Fibroblast of skin of left biceps (primary cell): ENCODE measurements around the gene PCYT1B.

Experiments
- DNase-seq, 2 experiments: peaks; one replicate each; pipeline ENCODE4 v3.0.0-alpha.2; 2013; ENCODE audit warnings: low read depth in 2 of 2

PCYT1B gene

DNA sequence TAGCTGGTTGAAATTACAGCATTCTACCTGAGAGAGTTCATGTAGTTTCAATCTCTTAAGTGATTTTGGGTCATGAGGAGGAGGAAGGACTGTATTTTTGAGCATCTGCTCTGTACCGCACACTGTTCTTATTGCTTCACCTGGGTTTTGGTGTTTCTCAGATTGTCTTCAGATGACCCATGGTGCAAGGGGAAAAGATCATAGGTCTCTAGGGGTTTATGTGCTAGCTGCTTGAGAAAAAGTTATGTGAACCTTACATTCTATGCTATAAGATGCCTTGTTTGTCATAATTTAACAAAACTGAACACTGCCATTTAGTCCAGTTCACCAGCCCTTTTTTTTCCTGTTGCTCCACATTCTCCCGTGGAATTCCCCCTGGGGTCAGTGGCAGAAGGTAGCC, 121.7 kb downstream of the PCYT1B start:
- DNase-seq, result no peak

DNA sequence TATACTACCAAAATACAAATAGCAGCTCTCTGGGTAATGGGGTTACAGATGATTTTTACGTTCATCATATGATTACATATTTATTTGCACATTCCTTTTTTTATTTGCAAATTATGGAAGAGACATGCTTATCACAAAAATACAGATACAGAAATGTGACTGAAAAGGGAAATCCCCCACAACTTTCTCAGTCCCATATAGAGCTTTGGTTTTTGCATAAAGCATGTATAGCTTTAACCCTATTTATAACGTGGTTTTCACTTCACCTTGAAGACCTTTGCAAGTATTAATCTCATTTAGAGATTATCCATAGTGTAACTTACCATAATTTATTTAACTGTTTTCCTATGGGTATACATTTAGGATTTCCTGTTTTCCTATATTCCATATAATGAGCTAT, 126.7 kb downstream of the PCYT1B start:
- DNase-seq, result no peak

DNA sequence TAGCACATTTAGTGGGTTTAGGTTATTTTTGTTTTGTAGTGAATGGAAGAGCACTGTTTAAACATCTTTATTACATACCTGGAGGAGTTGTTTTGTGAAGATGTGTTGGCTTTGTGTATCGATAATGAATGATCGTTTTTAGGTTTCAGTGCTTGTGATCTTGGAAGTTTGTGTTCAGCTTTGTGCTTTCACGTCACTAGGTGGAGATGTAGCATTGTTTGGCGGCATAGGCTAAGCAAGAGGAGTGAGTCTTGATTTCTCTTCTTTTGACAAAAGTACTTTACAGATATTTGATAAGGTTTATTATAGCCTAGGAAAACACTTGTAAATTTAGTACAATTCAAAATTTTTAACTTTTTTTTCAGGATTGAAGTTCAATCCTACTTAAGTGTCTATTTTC, 131.7 kb downstream of the PCYT1B start:
- DNase-seq, result no peak

DNA sequence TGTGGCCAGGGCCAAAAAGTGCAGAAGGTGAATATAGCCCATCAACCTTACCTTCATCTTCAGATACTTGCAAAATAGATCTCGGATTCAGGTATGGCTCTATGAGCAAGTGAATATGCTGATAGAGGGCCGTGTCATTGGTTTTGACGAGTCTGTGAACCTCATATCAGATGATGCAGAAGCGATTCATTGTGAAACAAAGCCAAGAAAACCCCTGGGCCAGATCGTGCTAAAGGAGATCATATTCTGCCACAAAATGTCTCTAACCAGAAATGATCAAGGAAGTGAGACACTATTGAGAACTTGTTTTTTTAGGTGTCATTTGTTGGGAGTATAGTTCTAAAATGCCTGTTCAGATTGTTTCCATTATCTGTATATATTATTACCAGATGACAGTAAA, 133.7 kb downstream of the PCYT1B start:
- DNase-seq, result no peak

DNA sequence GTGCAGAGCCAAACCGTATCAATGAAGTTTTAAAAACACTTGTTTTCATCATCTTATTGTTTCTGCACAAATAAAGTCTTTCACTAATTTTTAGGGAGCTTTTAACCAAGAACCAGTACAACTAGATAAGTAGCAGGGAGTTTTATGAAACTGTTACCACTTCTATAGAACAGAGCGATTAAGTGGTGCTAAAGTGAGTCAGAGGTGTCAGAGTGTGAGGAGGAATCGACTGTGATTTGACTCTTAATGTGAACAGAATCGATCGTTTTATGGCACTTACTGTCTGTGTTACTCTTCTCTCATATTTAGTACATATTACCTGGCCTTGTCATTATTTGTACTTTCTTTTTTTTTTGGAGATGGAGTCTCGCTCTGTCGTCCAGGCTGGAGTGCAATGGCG, 138.8 kb downstream of the PCYT1B start:
- no peak for DNase-seq
